Gastrocnemius medialis (tissue), 4 donors: ENCODE data around the gene SLC30A5.
"Not testable (repeated sequence)": the region's sequence is repeated elsewhere in the genome, so short reads cannot be mapped to it uniquely, and the experiment has no call there.

Experiments
- POLR2A ChIP-seq, 2 donors: fragments of 450-650 bp; IDR thresholded peaks; one replicate each; pipeline ENCODE4 v1.6.1; 2017; ENCODE audit warnings: antibody characterized with exemption in 2 of 2, mild to moderate bottlenecking in 2 of 2, moderate library complexity in 2 of 2
- TF ChIP-seq, protein P1 (sequence below), 5 experiments: fragments of 450-650 bp in 3 of 5; fragments of 200-600 bp in 2 of 5; sonication (generic) in 2 of 5; IDR thresholded peaks in 4 of 5; conservative IDR thresholded peaks in 1 of 5; 1 replicate in 4 of 5; 2 replicates in 1 of 5; pipeline ENCODE4 v1.5.1; 2016 to 2019; ENCODE audit warnings: antibody characterized with exemption in 5 of 5, mild to moderate bottlenecking in 3 of 5, moderate library complexity in 3 of 5

DNA sequence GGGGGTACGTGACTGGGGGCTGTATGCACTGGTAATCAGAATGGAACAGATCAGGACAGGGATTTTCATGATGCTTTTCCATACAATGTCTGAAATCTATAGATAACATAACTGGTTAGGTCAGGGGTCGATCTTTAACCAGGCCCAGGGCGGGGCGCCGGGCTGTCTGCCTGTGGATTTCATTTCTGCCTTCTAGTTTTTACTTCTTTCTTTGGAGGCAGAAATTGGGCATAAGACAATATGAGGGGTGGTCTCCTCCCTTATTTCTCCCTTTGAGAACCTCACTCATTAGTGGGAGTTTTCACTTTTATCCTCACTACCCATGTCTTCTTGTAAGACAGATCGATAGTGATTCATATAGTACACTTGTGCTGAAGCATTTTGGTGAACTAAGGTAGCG is 5.8 kb upstream of the SLC30A5 start:
- TF ChIP-seq, protein P1, sequence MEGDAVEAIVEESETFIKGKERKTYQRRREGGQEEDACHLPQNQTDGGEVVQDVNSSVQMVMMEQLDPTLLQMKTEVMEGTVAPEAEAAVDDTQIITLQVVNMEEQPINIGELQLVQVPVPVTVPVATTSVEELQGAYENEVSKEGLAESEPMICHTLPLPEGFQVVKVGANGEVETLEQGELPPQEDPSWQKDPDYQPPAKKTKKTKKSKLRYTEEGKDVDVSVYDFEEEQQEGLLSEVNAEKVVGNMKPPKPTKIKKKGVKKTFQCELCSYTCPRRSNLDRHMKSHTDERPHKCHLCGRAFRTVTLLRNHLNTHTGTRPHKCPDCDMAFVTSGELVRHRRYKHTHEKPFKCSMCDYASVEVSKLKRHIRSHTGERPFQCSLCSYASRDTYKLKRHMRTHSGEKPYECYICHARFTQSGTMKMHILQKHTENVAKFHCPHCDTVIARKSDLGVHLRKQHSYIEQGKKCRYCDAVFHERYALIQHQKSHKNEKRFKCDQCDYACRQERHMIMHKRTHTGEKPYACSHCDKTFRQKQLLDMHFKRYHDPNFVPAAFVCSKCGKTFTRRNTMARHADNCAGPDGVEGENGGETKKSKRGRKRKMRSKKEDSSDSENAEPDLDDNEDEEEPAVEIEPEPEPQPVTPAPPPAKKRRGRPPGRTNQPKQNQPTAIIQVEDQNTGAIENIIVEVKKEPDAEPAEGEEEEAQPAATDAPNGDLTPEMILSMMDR (IDR thresholded peaks at IDR 0.05 in 4 of 5, conservative IDR thresholded peaks at IDR 0.05 in 1 of 5): not testable (repeated sequence)
- not testable (repeated sequence) for TF ChIP-seq POLR2A (IDR thresholded peaks at IDR 0.05)
